ENCODE measurements around the gene COL19A1.
"Not testable (repeated sequence)": the region's sequence is repeated elsewhere in the genome, so short reads cannot be mapped to it uniquely, and the experiment has no call there.

Gene COL19A1

GRCh38 chr6:69917834-69918233 lies 51.5 kb downstream of the COL19A1 start:
- Histone ChIP-seq H3K27me3 (ENCODE audit: low read length) (no peaks in the 10 kb centered on the region), H3K9me2 (replicated peaks; ENCODE audit: insufficient read depth, low read length) (no peaks in the 10 kb centered on the region), H3K9ac (ENCODE audit: low read length) (no peak overlapping the region), H2AFZ (ENCODE audit: low read depth, low read length, severe bottlenecking) (no peak overlapping the region), H3K4me2 (ENCODE audit: low read depth, low read length, poor library complexity, severe bottlenecking) (no peak overlapping the region), H3K27ac (ENCODE audit: low read depth, low read length) (no peak overlapping the region), H3F3A (ENCODE audit: insufficient read depth) (no peaks in the 10 kb centered on the region), H3K4me3 (ENCODE audit: insufficient read depth, low read length, poor library complexity, severe bottlenecking) (no peak overlapping the region), H3K36me3 (ENCODE audit: low read length) (no peaks in the 10 kb centered on the region), H3K9me3 (ENCODE audit: insufficient read depth, low read length) (no peaks in the 10 kb centered on the region), H3K79me2 (ENCODE audit: insufficient read depth, low read length) (no peaks in the 10 kb centered on the region), H4K20me1 (ENCODE audit: low read depth, low read length) (no peaks in the 10 kb centered on the region)
- TF ChIP-seq CTCF (IDR thresholded peaks at IDR 0.05; ENCODE audit: insufficient read depth, low read length, poor library complexity, severe bottlenecking) (no peak), EZH2phosphoT487 (conservative IDR thresholded peaks at IDR 0.05; ENCODE audit: low read length) (no peak)

- H2AFZ ChIP-seq (ENCODE audit: low read depth, low read length, severe bottlenecking), result no peak overlapping the region
- H3K36me3 ChIP-seq (ENCODE audit: low read length), result no peaks in the 10 kb centered on the region
- no peak overlapping the region for H3K9ac ChIP-seq (ENCODE audit: low read length)
- H3K4me3 ChIP-seq (ENCODE audit: insufficient read depth, low read length, poor library complexity, severe bottlenecking), result no peak overlapping the region
- TF ChIP-seq CTCF (IDR thresholded peaks at IDR 0.05; ENCODE audit: insufficient read depth, low read length, poor library complexity, severe bottlenecking) (no peak), EZH2phosphoT487 (conservative IDR thresholded peaks at IDR 0.05; ENCODE audit: low read length) (no peak)
- no peaks in the 10 kb centered on the region for H3F3A ChIP-seq (ENCODE audit: insufficient read depth)
- H3K9me3 ChIP-seq (ENCODE audit: insufficient read depth, low read length), result no peaks in the 10 kb centered on the region
- H3K27ac ChIP-seq (ENCODE audit: low read depth, low read length), result no peak overlapping the region
- H3K9me2 ChIP-seq (replicated peaks; ENCODE audit: insufficient read depth, low read length), result no peaks in the 10 kb centered on the region
- H3K4me2 ChIP-seq (ENCODE audit: low read depth, low read length, poor library complexity, severe bottlenecking), result no peak overlapping the region
- H3K79me2 ChIP-seq (ENCODE audit: insufficient read depth, low read length), result no peaks in the 10 kb centered on the region
- no peaks in the 10 kb centered on the region for H4K20me1 ChIP-seq (ENCODE audit: low read depth, low read length)
- H3K27me3 ChIP-seq (ENCODE audit: low read length), result no peaks in the 10 kb centered on the region
Measured at GRCh38 chr6:69918813-69919475, 52.6 kb downstream of the COL19A1 start.

GRCh38 chr6:69921066-69921465 lies 54.7 kb downstream of the COL19A1 start:
- H4K20me1 ChIP-seq (ENCODE audit: low read depth, low read length); H2AFZ ChIP-seq (ENCODE audit: low read depth, low read length, severe bottlenecking); H3F3A ChIP-seq (ENCODE audit: insufficient read depth); H3K9me3 ChIP-seq (ENCODE audit: insufficient read depth, low read length); H3K27me3 ChIP-seq (ENCODE audit: low read length); H3K79me2 ChIP-seq (ENCODE audit: insufficient read depth, low read length); H3K9me2 ChIP-seq (replicated peaks; ENCODE audit: insufficient read depth, low read length); H3K36me3 ChIP-seq (ENCODE audit: low read length); H3K4me2 ChIP-seq (ENCODE audit: low read depth, low read length, poor library complexity, severe bottlenecking); H3K9ac ChIP-seq (ENCODE audit: low read length); H3K27ac ChIP-seq (ENCODE audit: low read depth, low read length); H3K4me3 ChIP-seq (ENCODE audit: insufficient read depth, low read length, poor library complexity, severe bottlenecking): not testable (repeated sequence)

GRCh38 chr6:69921611-69922010 lies 55.3 kb downstream of the COL19A1 start:
- not testable (repeated sequence) for H3K27ac ChIP-seq (ENCODE audit: low read depth, low read length); H3K27me3 ChIP-seq (ENCODE audit: low read length); H3F3A ChIP-seq (ENCODE audit: insufficient read depth); H3K4me2 ChIP-seq (ENCODE audit: low read depth, low read length, poor library complexity, severe bottlenecking); H3K9ac ChIP-seq (ENCODE audit: low read length); H3K36me3 ChIP-seq (ENCODE audit: low read length); H3K79me2 ChIP-seq (ENCODE audit: insufficient read depth, low read length); H3K4me3 ChIP-seq (ENCODE audit: insufficient read depth, low read length, poor library complexity, severe bottlenecking); H3K9me2 ChIP-seq (replicated peaks; ENCODE audit: insufficient read depth, low read length); H4K20me1 ChIP-seq (ENCODE audit: low read depth, low read length); H3K9me3 ChIP-seq (ENCODE audit: insufficient read depth, low read length); H2AFZ ChIP-seq (ENCODE audit: low read depth, low read length, severe bottlenecking)

Measured in SU-DHL-6 (cell line).